ENCODE data around the gene LVRN. TPM values are rescaled to one million over a fixed set of nuclear protein-coding genes. Genes with fewer than 3 reads are reported as not detected.

Gene LVRN
- polyA plus RNA-seq, 4 donors, result 0.15 to 1.4 TPM; not detected in 2

- Histone ChIP-seq H3K27ac (ENCODE audit: low read depth in 1 of 3, low read length in 2 of 3) (no peak overlapping the region), H3K36me3 (ENCODE audit: control insufficient read depth in 3 of 3, insufficient read depth in 2 of 3, low read depth in 1 of 3, low read length in 3 of 3) (no peaks in the 10 kb centered on the region), H3K9me3 (ENCODE audit: control insufficient read depth in 2 of 2, insufficient read depth in 1 of 2, low read depth in 1 of 2, low read length in 1 of 2) (no peaks in the 10 kb centered on the region), H3K27me3 (ENCODE audit: control insufficient read depth in 3 of 3, insufficient read depth in 3 of 3, low read length in 3 of 3) (no peaks in the 10 kb centered on the region), H3K4me1 (ENCODE audit: control insufficient read depth in 3 of 3, insufficient read depth in 2 of 3, low read depth in 1 of 3, low read length in 2 of 3) (no peaks in the 10 kb centered on the region), H3K4me3 (ENCODE audit: low read depth in 1 of 3, low read length in 3 of 3) (no peak overlapping the region)
- FAIRE-seq (no peak), DNase-seq (no peak)
- 89 to 91% (median 90%) methylated on average over 10 of the region's 10 CpGs for WGBS, 3 donors
Observed at GRCh38 chr5:115934388-115934974, 27.8 kb upstream of the LVRN start.

- Histone ChIP-seq H3K27me3 (ENCODE audit: control insufficient read depth in 3 of 3, insufficient read depth in 3 of 3, low read length in 3 of 3) (no peaks in the 10 kb centered on the region), H3K36me3 (ENCODE audit: control insufficient read depth in 3 of 3, insufficient read depth in 2 of 3, low read depth in 1 of 3, low read length in 3 of 3) (no peaks in the 10 kb centered on the region), H3K27ac (ENCODE audit: low read depth in 1 of 3, low read length in 2 of 3) (no peak overlapping the region), H3K9me3 (ENCODE audit: control insufficient read depth in 2 of 2, insufficient read depth in 1 of 2, low read depth in 1 of 2, low read length in 1 of 2) (no peaks in the 10 kb centered on the region), H3K4me1 (ENCODE audit: control insufficient read depth in 3 of 3, insufficient read depth in 2 of 3, low read depth in 1 of 3, low read length in 2 of 3) (no peaks in the 10 kb centered on the region), H3K4me3 (ENCODE audit: low read depth in 1 of 3, low read length in 3 of 3) (no peak overlapping the region)
- DNase-seq, result no peak
- 71 to 97% (median 90%) methylated on average over 1 of the region's 1 CpG for WGBS, 3 donors
- no peak for FAIRE-seq
Observed at GRCh38 chr5:115936031-115936430, 26.2 kb upstream of the LVRN start.

- H3K27me3 ChIP-seq (ENCODE audit: control insufficient read depth in 3 of 3, insufficient read depth in 3 of 3, low read length in 3 of 3), result no peaks in the 10 kb centered on the region
- no peaks in the 10 kb centered on the region for H3K36me3 ChIP-seq (ENCODE audit: control insufficient read depth in 3 of 3, insufficient read depth in 2 of 3, low read depth in 1 of 3, low read length in 3 of 3)
- no peaks in the 10 kb centered on the region for H3K9me3 ChIP-seq (ENCODE audit: control insufficient read depth in 2 of 2, insufficient read depth in 1 of 2, low read depth in 1 of 2, low read length in 1 of 2)
- no peak overlapping the region for H3K27ac ChIP-seq (ENCODE audit: low read depth in 1 of 3, low read length in 2 of 3)
- no peaks in the 10 kb centered on the region for H3K4me1 ChIP-seq (ENCODE audit: control insufficient read depth in 3 of 3, insufficient read depth in 2 of 3, low read depth in 1 of 3, low read length in 2 of 3)
- FAIRE-seq (no peak), DNase-seq (no peak)
- 74 to 78% (median 76%) methylated on average over 4 of the region's 4 CpGs for WGBS, 3 donors
- no peak overlapping the region for H3K4me3 ChIP-seq (ENCODE audit: low read depth in 1 of 3, low read length in 3 of 3)
Observed at GRCh38 chr5:115939059-115939458, 23.2 kb upstream of the LVRN start.

GRCh38 chr5:115940080-115940810 lies 22.0 kb upstream of the LVRN start:
- Histone ChIP-seq H3K9me3 (ENCODE audit: control insufficient read depth in 2 of 2, insufficient read depth in 1 of 2, low read depth in 1 of 2, low read length in 1 of 2) (no peaks in the 10 kb centered on the region), H3K4me1 (ENCODE audit: control insufficient read depth in 3 of 3, insufficient read depth in 2 of 3, low read depth in 1 of 3, low read length in 2 of 3) (no peaks in the 10 kb centered on the region), H3K27me3 (ENCODE audit: control insufficient read depth in 3 of 3, insufficient read depth in 3 of 3, low read length in 3 of 3) (no peaks in the 10 kb centered on the region), H3K36me3 (ENCODE audit: control insufficient read depth in 3 of 3, insufficient read depth in 2 of 3, low read depth in 1 of 3, low read length in 3 of 3) (no peaks in the 10 kb centered on the region), H3K4me3 (ENCODE audit: low read depth in 1 of 3, low read length in 3 of 3) (no peak overlapping the region), H3K27ac (ENCODE audit: low read depth in 1 of 3, low read length in 2 of 3) (no peak overlapping the region)
- no peak for DNase-seq
- WGBS, 3 donors, result 27 to 61% (median 30%) methylated on average over 3 to 4 of the region's 4 CpGs
- no peak for FAIRE-seq

- no peak for FAIRE-seq
Observed at GRCh38 chr5:115941051-115941675, 21.1 kb upstream of the LVRN start.

GRCh38 chr5:115944501-115944900 lies 17.8 kb upstream of the LVRN start:
- DNase-seq, result no peak
- Histone ChIP-seq H3K36me3 (ENCODE audit: control insufficient read depth in 3 of 3, insufficient read depth in 2 of 3, low read depth in 1 of 3, low read length in 3 of 3) (no peaks in the 10 kb centered on the region), H3K4me1 (ENCODE audit: control insufficient read depth in 3 of 3, insufficient read depth in 2 of 3, low read depth in 1 of 3, low read length in 2 of 3) (no peaks in the 10 kb centered on the region), H3K27me3 (ENCODE audit: control insufficient read depth in 3 of 3, insufficient read depth in 3 of 3, low read length in 3 of 3) (no peaks in the 10 kb centered on the region), H3K27ac (ENCODE audit: low read depth in 1 of 3, low read length in 2 of 3) (no peak overlapping the region), H3K4me3 (ENCODE audit: low read depth in 1 of 3, low read length in 3 of 3) (no peak overlapping the region), H3K9me3 (ENCODE audit: control insufficient read depth in 2 of 2, insufficient read depth in 1 of 2, low read depth in 1 of 2, low read length in 1 of 2) (no peaks in the 10 kb centered on the region)
- FAIRE-seq, result no peak
- WGBS, 3 donors, result 82 to 91% (median 90%) methylated on average over 3 of the region's 3 CpGs

More at GRCh38 chr5:115941051-115941675, 21.1 kb upstream of the LVRN start:
- Histone ChIP-seq H3K27me3 (ENCODE audit: control insufficient read depth in 3 of 3, insufficient read depth in 3 of 3, low read length in 3 of 3) (no peaks in the 10 kb centered on the region), H3K4me3 (ENCODE audit: low read depth in 1 of 3, low read length in 3 of 3) (no peak overlapping the region), H3K27ac (ENCODE audit: low read depth in 1 of 3, low read length in 2 of 3) (no peak overlapping the region), H3K9me3 (ENCODE audit: control insufficient read depth in 2 of 2, insufficient read depth in 1 of 2, low read depth in 1 of 2, low read length in 1 of 2) (no peaks in the 10 kb centered on the region), H3K36me3 (ENCODE audit: control insufficient read depth in 3 of 3, insufficient read depth in 2 of 3, low read depth in 1 of 3, low read length in 3 of 3) (no peaks in the 10 kb centered on the region), H3K4me1 (ENCODE audit: control insufficient read depth in 3 of 3, insufficient read depth in 2 of 3, low read depth in 1 of 3, low read length in 2 of 3) (no peaks in the 10 kb centered on the region)
- DNase-seq, result no peak
- WGBS, 3 donors, result 76 to 90% (median 87%) methylated on average over 9 of the region's 9 CpGs

GRCh38 chr5:115946655-115947054 lies 15.6 kb upstream of the LVRN start:
- 76 to 91% (median 87%) methylated on average over 2 of the region's 2 CpGs for WGBS, 3 donors
- no peak overlapping the region for H3K27ac ChIP-seq (ENCODE audit: low read depth in 1 of 3, low read length in 2 of 3)
- no peaks in the 10 kb centered on the region for H3K36me3 ChIP-seq (ENCODE audit: control insufficient read depth in 3 of 3, insufficient read depth in 2 of 3, low read depth in 1 of 3, low read length in 3 of 3)
- no peak for FAIRE-seq
- no peaks in the 10 kb centered on the region for H3K4me1 ChIP-seq (ENCODE audit: control insufficient read depth in 3 of 3, insufficient read depth in 2 of 3, low read depth in 1 of 3, low read length in 2 of 3)
- no peaks in the 10 kb centered on the region for H3K27me3 ChIP-seq (ENCODE audit: control insufficient read depth in 3 of 3, insufficient read depth in 3 of 3, low read length in 3 of 3)
- no peaks in the 10 kb centered on the region for H3K9me3 ChIP-seq (ENCODE audit: control insufficient read depth in 2 of 2, insufficient read depth in 1 of 2, low read depth in 1 of 2, low read length in 1 of 2)
- DNase-seq, result no peak
- no peak overlapping the region for H3K4me3 ChIP-seq (ENCODE audit: low read depth in 1 of 3, low read length in 3 of 3)

- WGBS, 3 donors, result 75 to 86% (median 76%) methylated on average over 2 of the region's 2 CpGs
Observed at GRCh38 chr5:115947260-115947659, 15.0 kb upstream of the LVRN start.

More at GRCh38 chr5:115947260-115947659, 15.0 kb upstream of the LVRN start:
- H3K27ac ChIP-seq (ENCODE audit: low read depth in 1 of 3, low read length in 2 of 3), result no peak overlapping the region
- H3K4me1 ChIP-seq (ENCODE audit: control insufficient read depth in 3 of 3, insufficient read depth in 2 of 3, low read depth in 1 of 3, low read length in 2 of 3), result no peaks in the 10 kb centered on the region
- FAIRE-seq, result no peak
- H3K36me3 ChIP-seq (ENCODE audit: control insufficient read depth in 3 of 3, insufficient read depth in 2 of 3, low read depth in 1 of 3, low read length in 3 of 3), result no peaks in the 10 kb centered on the region
- no peaks in the 10 kb centered on the region for H3K9me3 ChIP-seq (ENCODE audit: control insufficient read depth in 2 of 2, insufficient read depth in 1 of 2, low read depth in 1 of 2, low read length in 1 of 2)
- no peak for DNase-seq
- H3K27me3 ChIP-seq (ENCODE audit: control insufficient read depth in 3 of 3, insufficient read depth in 3 of 3, low read length in 3 of 3), result no peaks in the 10 kb centered on the region
- no peak overlapping the region for H3K4me3 ChIP-seq (ENCODE audit: low read depth in 1 of 3, low read length in 3 of 3)

Data from small intestine (tissue), 7 donors.